NCI-H2196 treated with DMSO at 0.1 percent for 48 hours (cell line): Measurements from ENCODE around the gene NRP1.

Experiments
- DNase-seq: peaks from one replicate; lab custom pipeline; 2025; ENCODE audit not compliant: unreplicated experiment; lab: John Stamatoyannopoulos, UW

Gene NRP1

DNA sequence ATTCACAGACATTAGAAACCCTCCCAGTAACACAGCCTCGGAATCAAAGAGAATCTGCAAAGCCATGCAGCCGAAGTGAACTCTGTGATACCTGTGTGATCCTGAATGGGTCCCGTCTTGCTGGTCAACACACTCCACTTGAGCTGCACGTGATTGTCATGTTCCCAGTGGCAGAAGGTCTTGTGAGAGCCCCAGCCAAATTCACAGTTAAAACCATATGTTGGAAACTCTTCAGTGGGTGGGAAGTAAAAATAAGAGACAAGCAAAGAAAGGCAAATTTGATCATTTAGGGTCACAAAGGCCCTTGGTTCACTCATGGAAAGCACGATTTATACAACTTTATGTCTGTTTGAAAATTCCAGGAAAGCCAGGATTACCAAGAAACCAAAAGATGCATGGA lies 142.3 kb downstream of the NRP1 start:
- DNase-seq: no peak

DNA sequence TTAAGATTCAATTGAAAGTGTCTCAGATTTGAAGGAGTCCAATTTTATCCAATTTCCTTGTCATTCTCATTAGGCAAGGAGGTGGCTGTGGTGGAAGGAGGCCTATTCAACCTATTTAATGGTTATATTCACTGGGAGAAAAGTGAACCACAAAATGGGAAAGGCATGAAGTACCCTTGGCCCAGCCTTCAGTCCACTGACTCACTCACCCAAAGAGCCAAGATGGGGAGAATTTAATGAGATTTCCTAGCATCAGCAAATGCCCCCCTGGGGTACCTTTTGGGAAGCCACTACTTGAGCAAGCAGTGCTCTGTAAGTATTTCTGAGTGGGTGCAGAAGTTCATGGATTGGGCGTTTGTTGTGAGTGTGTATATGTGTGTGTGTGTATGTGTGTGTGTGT lies 144.1 kb downstream of the NRP1 start:
- DNase-seq: no peak

DNA sequence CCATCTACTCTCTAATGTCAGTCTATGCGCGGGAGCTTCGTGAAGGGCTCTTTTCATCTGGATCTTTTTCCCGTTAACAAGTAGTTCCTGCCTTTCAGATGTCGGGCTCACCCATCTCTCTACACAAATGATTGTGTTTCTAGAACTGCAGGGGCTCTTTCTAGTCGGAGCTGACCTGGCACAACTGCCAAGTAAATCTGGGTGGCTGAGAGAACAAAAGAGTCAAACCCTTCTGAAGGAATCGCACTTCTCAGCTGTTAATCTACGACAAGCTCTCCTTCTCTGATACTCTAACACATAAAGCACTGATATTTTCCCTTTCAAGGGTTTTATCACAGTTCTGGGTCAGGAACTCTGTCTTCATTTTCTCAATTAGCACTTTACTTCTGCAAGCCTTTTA lies 144.7 kb downstream of the NRP1 start:
- DNase-seq: no peak

DNA sequence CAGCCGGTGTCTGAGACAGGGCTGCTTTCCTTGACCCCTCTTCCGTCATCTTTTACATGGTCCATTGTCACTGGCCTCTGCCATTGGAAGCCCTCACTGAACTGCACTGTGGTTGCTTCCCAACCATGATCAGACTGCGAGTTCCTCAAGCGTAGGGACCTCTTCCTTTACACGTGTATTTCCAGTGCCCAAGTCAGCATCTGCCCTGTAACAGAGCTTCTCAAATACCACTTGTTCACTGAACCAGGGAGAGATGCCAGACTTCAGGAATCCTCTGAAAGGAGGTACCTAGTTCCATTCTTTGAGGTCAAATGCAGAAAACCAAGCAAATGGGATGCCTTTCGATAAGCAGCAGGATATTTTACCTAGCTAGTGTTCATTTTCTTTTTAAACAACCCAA lies 145.1 kb downstream of the NRP1 start:
- DNase-seq: no peak

DNA sequence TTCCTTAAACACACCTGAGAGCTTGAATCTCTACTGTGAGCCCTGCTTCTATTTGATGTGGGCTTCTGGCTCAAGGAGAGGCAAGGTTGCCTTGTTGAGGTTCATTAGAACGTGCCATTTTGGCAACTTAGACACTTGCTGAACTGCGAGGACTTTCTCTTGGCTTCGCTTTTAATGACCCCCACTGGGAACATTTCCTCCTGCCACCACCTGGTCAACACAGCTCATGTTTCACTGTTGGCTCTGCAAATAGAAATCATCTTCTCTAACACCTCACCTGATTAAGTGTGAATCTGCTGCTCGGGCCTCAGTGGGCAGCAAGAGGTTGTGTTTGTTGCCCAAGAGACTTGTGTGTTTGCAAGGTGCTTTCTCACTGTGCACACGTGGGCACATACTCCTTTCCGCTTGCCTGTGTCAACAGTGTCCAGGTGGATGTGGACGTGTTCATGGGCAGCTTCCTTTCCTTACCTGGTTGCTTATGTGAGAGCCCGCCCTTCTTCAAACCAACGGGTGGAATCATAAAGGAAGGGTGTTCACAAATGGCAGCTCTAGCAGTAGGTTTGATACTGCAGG lies 147.0 kb downstream of the NRP1 start:
- DNase-seq: no peak

DNA sequence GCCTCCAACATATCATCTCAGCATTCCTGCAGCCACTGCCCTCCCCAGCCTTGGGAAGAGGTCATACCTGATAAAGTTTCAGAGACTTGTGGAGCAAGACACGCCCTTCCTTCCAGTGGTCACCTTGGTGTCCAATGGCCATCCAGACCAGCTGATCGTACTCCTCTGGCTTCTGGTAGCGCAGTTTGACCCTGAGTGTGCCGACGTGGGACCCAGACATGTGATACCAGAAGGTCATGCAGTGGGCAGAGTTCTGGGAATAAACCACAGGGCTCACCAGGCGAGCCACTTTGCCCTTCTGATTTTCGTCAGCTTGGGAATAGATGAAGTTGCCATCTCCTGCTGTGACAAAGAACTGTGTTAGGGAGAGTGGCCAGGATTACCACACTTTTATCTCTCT lies 148.3 kb downstream of the NRP1 start:
- no peak for DNase-seq

DNA sequence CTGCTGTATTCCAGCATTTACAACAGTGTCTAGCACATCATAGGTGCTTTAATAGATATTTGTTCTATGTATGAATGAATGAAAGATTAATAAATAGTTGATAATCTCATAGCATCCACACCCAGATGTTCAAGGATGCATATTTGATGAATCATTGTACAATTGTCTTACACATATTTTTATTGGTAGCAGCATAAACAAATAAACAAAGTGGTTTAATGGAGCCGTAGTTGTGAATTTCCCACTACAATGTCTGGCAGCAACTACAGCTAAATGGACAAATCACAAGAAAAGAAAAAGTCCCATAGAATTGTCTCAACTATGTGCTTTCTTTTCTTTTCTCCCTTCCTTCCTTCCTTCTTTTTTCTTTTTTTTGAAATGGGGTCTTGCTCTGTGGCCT lies 150.8 kb downstream of the NRP1 start:
- no peak for DNase-seq

DNA sequence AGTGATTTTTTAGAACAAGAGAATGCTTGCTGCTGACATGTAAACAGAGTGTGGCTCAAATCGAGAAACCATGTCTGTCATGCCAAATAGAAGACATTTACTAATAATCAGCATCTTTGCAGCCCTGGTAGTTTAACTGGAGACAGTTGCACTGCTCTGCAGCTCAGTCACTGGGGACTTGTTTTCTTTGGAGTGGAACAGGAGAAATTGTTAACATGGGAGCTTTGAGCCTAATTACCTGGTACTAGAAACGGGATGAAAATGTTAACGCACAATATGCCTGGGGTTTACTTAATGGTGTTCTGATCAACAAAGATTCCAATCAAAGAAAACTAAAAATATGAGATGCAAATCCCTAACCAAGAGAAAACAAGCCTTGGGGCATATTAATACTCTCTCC lies 153.5 kb downstream of the NRP1 start:
- no peak for DNase-seq

DNA sequence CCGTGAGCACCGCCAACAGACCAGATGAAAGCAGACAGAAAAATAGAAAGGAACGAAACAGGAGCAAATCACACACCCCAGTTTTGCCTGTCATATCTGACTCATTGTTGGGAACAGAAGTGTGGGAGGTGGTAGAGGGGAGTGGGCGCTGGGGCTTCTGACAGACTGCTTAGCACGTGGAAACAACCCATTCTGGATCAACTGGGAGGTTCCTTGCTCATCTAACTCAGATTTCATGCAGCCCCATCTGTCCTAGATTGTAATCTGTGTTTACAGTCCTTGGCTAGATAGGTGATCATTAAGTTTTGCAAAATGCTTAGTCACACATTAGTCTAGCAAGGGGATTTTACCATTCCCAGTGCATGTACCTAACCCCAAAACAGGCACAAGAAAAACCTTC lies 154.1 kb downstream of the NRP1 start:
- no peak for DNase-seq

DNA sequence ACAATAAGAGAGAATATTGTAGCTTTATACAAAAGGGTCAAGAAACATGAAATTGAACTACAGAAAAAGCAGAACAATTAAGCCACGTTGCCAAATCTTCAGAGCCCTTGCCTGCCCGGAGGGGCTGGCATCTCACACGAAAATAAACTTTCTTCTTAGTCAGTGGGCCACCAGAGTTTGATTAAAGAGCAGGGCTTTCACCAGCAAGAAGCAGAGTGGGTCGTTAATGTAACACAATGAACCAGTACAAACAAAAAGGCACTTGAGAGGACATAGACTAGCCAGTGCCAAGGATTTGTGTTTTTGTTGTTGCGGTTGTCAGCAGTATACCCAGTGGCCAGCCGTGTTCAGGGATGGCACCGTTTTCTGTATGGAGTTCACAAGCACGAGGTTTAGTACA lies 155.4 kb downstream of the NRP1 start:
- DNase-seq: no peak

DNA sequence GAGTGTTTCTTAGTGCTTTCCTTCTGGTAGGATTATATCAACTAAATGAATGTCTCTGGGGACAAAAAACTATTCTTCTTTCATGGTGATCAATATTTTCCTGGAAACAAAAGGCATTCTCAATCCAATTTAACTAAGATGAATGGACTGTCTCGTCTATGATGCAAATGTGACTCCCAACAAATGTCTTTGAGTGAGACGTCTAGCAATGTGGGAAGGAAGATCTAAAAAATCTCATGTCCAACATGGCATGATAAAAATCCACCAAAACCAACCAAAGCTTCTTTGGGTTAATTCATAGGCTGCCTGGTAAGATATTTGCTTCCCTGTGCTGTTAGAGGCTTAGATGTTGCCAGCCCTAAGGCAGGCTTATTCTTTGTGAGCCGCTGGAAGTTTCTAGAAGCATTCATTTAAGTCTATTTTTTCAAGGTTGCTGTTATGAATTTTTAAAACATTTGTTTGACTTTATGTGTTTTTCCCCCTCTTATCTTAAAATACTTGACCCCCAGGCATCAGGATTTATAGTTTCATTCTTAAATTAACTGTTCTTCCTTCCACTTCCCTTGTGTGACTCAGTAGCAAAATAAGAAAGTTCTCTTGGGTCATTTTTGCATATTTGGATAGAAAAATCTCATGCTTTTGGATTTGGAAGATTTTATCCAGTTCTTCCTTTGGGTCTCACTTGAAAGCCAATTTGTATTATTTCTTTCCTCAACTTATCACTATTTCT lies 156.3 kb downstream of the NRP1 start:
- no peak for DNase-seq

DNA sequence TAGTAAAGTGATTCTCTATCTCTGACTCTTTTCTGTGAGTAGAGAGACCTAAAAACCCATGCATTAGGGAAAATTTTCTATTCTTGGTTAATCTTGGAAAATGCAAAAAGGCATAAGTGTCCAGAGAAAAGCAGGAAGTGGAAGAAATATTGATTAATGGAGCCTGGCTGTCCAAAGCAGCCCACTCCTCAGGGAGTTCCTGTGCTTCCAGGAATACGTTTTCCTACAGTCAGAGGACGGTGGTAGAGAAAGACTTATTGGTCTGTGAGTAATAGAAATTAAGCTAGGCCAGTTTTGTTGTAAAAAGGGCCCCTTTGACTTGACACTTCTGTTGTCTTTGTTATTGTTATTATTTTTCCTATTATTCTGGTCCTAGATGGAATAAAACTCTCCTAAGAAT lies 157.8 kb downstream of the NRP1 start:
- DNase-seq: no peak

DNA sequence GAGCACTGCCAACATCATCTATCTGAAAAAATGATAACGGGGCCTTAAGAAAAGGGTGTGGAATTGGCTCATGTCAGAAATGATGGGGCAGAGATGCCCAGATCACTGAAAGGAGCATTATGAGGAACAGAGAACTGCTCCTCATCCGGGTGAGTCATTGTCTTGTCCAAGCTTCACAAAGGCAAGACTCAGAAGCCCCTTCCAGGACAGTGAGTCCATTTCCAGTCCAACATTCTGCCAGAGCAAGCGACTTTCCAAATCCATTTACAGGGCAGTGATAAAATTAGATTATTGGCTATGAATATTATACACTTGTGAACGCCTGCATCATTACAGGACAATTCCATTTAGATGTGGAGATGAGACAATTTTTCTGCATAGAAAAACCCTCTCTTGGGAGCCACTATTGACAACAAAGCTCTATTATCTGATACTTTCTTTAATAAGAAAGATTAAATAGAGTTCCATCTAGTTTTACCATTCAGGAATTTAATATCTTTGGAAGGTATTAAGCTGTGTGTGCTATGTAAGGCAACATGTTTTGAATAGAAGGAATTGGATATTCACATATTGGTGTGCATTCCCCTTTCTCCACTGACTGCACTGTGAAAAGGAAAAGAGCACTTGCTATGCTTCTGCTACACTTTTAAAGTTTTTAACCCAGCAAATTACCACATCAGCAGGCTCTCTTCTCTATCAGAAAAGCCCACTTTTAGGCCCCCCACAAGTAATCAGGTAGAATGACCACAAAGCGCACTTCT lies 159.6 kb downstream of the NRP1 start:
- no peak for DNase-seq

DNA sequence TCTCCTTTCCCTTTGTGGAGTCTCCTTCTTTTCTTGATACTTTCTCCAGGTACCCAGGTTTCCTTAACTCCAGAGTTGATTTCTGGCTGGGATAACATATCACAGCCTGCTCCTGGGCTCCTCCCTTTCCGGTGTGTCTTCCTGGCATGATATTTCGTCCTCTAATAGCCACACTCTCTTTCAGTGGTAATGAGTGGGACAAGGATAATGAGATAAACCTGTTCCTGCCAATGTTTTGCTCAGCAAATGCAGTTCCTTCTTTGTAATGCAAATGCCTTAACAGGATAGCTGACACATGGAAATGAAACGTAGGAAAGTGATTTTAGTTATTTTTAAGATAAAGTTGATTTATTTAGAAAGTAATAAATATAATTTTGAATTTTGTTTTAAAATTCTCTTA lies 168.6 kb downstream of the NRP1 start:
- no peak for DNase-seq

DNA sequence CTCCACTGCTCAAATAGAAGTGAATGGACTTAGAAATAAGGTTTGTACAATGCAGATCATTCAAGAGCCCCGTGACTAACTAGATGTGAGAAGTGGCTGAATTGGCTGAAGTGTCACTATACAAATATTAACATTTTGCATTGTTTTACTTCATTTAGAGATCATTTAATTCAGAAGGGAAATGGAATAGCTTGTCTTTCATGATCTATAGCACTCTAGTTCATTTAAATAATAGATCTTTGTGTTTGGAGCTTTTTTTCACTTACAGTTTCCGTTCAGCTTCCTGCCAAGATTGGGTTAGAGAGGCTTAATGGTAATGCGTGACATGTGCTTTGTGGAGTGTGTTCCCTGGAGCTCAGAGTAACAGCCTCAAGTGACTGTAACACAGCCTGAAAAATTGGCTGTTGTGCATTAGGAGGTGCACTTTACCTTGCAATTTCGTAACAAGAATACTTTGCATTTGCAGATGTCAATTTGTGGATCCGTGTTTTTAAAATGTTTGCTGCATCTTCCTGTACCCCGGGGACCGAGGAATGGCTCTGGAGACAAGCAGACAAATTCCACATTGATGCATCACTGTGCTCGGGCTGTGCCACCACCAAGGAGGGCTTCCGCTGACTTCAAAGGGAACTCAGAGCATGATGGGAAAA lies 170.3 kb downstream of the NRP1 start:
- no peak for DNase-seq

DNA sequence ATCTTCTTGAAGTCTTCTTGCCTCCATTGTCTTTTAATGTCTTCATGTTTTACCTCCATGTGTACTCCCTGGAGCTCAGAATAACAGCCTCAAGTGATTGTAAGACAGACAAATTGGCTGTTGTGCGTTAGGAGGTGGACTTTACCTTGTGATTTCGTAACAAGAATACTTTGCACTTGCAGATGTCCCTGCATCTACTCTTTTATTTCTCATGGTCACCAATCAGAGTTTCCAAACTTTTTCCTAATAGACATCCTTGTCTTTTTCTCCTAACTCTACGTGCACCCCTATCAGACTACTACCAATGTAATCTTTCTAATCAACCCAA lies 172.3 kb downstream of the NRP1 start:
- DNase-seq: no peak

DNA sequence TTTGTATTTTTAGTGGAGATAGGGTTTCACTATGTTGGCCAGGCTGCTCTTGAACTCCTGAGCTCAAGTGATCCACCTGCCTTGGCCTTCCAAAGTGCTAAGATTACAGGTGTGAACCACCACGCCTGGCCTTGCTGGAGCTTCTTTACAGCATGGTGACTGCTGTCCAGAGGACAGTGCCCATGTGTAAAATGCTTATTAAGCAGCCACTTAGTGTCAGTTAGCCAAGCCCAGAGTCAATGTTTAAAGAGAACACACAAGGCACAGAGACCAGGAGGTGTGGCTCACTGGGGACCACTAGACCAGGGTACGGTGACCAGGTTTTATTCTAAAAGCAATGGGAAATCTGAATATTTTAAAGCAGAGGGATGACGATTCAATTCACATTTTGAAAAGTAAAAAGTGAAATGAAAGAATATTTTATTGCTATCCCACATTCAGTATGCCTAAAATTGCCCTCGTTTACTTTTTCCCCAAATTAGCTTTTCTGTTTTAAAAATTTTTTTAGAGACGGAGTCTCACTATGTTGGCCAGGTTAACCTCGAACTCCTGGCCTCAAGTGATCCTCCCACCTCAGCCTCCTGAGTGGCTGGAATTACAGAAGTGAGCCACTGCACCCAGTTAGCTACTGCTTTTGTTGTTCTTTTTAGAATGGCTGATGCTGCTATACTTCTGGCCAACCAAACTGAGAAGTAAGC lies 172.8 kb downstream of the NRP1 start:
- no peak for DNase-seq

DNA sequence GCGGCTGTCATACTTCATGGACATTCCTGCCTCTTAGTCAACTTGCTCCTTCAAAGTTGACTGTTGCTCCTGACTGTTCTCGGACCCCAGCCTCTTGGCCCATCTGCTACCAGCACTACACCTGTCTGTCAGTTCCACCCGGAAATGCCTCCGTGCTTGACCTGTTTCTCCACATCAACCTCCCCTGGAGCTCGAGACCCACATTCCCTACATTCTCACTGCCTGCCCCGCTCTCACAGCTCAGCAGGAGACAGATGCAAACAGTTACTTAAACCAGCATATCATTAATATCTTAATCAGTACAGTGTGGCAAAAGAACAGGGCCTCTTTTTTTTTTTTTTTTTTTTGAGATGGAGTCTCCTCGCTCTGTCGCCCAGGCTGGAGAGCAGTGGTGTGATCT lies 174.3 kb downstream of the NRP1 start:
- DNase-seq: no peak

DNA sequence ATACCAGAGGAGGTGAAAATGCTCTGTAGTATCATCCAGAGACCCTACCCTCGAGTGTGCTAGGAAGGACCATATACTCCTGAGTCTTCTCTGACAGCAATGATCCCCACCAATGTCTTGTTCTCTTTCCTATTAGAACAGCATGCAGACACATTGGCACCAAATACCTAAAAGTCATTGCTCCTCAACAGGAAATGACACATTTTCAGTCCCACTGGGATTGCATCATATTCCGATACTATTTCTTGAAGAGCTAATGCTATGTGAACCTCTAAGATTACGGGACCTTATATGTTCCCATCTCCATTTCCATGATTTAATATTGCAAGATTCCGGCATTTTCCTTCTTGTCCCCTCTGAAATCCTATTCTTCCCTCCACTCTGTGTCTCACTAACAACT lies 177.4 kb downstream of the NRP1 start:
- DNase-seq: no peak

DNA sequence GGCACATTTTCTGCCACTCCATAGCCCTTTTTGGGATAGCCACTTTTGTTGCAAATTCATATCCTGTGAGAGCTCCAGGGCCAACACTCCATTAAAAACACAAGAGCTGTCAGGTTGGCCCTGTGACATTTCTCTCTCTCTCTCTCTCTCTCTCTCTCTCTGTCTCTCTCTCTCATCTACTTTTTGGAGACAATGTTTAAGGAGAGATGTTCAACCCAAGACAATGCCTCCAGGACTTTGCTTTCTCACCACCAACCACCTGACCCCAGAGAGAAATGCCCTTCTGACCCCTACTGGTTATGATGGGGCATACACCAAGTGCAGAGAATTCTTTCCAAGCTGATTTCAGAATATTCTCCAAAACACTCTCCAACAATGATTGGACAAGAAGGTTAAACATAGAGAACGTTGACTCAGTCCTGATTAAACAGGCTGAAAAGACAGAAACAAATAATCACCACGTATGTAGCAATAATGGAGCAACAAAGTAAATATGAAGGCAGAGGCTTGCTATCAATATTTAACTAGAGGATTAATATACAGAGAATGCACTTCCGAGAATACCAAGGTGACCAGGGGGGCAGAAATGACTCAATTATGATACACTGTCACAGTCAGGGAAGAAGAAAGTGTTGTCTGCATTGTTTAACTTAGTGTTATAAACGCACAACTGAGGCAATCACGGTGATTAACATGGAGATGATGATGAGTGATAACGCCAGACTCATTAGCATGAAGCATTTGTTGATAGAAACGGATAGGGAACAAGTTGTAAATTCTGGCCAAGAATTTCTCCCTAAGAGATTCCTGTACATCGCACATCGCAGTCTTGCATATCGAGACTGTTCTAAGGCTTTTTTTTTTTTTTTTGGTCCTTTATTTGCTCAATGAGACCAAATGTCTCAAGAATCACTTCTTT lies 178.5 kb downstream of the NRP1 start:
- DNase-seq: no peak
